COLO668 (cell line): ENCODE data around the gene CALB2.

Source experiments
- DNase-seq: peaks from one replicate; lab custom pipeline; 2025; ENCODE audit not compliant: unreplicated experiment; lab: John Stamatoyannopoulos, UW

CALB2 gene

GRCh38 chr16:71384073-71384724 lies 25.7 kb downstream of the CALB2 start:
- DNase-seq, result no peak

GRCh38 chr16:71387045-71387871 lies 28.7 kb downstream of the CALB2 start:
- no peak for DNase-seq

GRCh38 chr16:71389330-71389729 lies 30.8 kb downstream of the CALB2 start:
- DNase-seq, result no peak

GRCh38 chr16:71396594-71396993 lies 38.1 kb downstream of the CALB2 start:
- no peak for DNase-seq

- no peak for DNase-seq
Observed at GRCh38 chr16:71399801-71400563, 41.5 kb downstream of the CALB2 start.

GRCh38 chr16:71402007-71402406 lies 43.5 kb downstream of the CALB2 start:
- DNase-seq, result no peak

- DNase-seq, result no peak
Observed at GRCh38 chr16:71402674-71403073, 44.2 kb downstream of the CALB2 start.

GRCh38 chr16:71404364-71404763 lies 45.8 kb downstream of the CALB2 start:
- DNase-seq, result no peak

GRCh38 chr16:71406316-71406715 lies 47.8 kb downstream of the CALB2 start:
- DNase-seq, result no peak

- no peak for DNase-seq
Observed at GRCh38 chr16:71406724-71407123, 48.2 kb downstream of the CALB2 start.

- no peak for DNase-seq
Observed at GRCh38 chr16:71407731-71408130, 49.2 kb downstream of the CALB2 start.

GRCh38 chr16:71408536-71408935 lies 50.0 kb downstream of the CALB2 start:
- DNase-seq, result no peak

- DNase-seq, result no peak
Observed at GRCh38 chr16:71409011-71409775, 50.7 kb downstream of the CALB2 start.

- DNase-seq, result no peak
Observed at GRCh38 chr16:71410146-71410545, 51.6 kb downstream of the CALB2 start.

- peak; percentile 65 for DNase-seq
Observed at GRCh38 chr16:71412270-71413160, 54.0 kb downstream of the CALB2 start.

- DNase-seq, result no peak
Observed at GRCh38 chr16:71413341-71413740, 54.8 kb downstream of the CALB2 start.

- DNase-seq, result no peak
Observed at GRCh38 chr16:71414038-71414437, 55.5 kb downstream of the CALB2 start.

GRCh38 chr16:71421911-71422310 lies 63.4 kb downstream of the CALB2 start:
- DNase-seq, result peak; percentile 36

GRCh38 chr16:71423016-71423415 lies 64.5 kb downstream of the CALB2 start:
- no peak for DNase-seq

GRCh38 chr16:71423865-71424264 lies 65.3 kb downstream of the CALB2 start:
- no peak for DNase-seq
